Stimulated activated CD4-positive, alpha-beta T cell treated with anti-CD3 and anti-CD28 coated beads, TNF-alpha, amount 100 ng/mL, for 24 hours (primary cell): ENCODE measurements around the gene ETFRF1.
A peak's percentile ranks its signal among the peaks of the same experiment; 100 is the strongest.

Experiments
- DNase-seq, 3 experiments: peaks; one replicate each; pipeline ENCODE4 v3.0.0-alpha.2; 2020; ENCODE audit warnings: low read depth in 3 of 3

Gene ETFRF1

GRCh38 chr12:25195056-25195971 is at the start of gene ETFRF1, which contains the start of gene DNAI7:
ETFRF1 (plus strand) TSS chr12:25195237; CDS start chr12:25203957, 8,720 bp downstream.
DNAI7 (minus strand) TSS chr12:25195160; CDS start chr12:25195078, 82 bp downstream.
- DNase-seq = peak; percentile 90 to 96 (median 90)

DNA sequence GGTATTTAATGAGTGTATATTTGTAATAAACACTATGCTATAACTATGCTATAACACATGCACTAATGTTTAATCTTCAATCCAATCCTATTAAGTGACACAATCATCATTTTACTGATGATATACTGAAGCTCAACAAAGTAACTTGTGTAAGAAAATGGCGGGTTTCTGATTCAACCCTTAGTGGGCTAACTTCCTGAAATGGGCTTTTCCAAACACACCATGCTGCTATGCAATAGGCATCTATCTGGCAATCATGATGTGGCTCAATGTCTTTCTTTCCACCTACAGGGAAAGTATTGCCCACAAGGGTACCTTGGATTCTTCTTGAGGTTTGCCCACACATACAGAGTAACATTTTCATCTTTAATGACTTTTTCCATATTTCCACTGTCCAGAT is 48.4 kb upstream of the ETFRF1 start:
- no peak for DNase-seq

DNA sequence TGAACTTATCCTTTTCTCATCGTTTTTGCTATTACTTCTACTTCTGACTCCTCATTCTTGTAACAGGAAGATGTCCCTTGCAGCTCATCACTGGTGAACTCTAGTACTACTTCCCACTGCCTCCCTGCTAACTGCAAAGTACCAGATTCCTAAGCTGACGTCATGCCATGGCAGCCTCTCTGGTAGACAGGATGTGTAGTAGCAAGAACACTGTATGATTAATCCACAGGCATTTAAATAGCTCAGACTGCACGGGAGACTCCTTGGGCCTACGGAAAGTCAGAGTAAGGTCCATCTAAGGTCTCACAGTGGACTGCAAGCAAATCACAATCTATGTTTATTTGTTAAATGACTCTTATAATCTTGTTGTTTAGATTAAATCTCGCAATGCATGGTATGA is 43.6 kb upstream of the ETFRF1 start:
- DNase-seq = no peak

DNA sequence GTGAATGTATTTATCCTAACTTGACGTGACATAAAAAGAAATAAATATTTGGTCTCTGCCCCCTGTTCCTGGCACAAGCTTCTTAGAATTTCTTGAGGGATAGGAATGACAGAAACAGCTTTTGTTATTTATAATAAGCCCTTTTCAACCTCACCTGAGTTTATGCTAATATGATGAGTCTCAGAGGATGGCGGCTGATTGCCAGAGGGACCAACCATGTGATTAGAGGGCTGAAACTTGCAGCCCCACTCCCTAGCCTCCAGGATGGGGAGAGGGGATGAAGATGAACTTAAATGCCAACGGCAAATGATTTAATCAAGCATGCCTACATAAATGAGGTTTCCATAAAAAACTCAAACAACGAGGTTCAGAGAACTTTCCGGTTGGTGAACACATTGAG is 43.0 kb upstream of the ETFRF1 start:
- DNase-seq = no peak

DNA sequence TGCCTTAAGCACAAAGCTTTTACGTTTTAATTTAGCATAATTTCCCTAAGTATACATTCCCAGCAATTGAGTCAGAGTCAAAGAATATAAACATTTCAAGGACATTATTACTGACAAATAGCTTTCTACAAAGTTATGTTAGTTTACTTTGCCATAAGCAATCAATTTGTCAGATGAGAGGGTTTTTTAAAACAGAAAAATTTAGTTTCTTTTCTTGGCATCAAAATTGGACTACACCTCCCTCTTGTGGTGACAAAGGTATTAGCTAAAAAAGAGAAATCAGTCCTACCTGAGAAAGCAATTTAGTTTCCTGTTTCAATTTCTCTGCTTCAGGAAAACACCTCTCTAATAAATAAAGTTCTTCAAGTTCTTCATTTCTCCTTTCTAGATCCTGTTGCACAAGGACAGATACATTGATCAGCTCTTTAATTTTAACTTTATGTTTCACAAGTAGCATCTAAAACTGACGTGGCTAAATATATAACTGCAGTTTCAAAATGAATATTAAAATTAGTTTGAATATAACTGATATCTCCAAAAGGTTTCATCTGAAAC is 39.9 kb upstream of the ETFRF1 start:
- DNase-seq = no peak

GRCh38 chr12:25156061-25156460 is 39.0 kb upstream of the ETFRF1 start:
- DNase-seq = no peak

DNA sequence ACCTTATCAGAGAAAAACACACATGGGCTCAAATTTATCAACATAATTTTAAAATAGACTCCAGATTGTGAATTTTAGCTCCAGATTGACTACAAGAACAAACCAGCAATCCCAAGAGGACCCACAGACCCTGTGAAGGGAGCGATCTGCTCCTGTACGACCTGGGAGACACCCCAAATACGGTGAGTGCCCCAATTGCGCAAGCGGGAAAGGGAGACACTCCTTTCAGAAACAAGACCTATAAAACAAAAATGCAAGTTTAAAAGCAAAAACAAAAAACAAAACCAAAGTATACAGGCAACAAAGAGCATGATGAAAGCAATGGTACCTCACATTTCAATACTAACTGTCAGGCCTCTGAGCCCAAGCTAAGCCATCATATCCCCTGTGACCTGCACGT is 32.2 kb upstream of the ETFRF1 start:
- no peak for DNase-seq

DNA sequence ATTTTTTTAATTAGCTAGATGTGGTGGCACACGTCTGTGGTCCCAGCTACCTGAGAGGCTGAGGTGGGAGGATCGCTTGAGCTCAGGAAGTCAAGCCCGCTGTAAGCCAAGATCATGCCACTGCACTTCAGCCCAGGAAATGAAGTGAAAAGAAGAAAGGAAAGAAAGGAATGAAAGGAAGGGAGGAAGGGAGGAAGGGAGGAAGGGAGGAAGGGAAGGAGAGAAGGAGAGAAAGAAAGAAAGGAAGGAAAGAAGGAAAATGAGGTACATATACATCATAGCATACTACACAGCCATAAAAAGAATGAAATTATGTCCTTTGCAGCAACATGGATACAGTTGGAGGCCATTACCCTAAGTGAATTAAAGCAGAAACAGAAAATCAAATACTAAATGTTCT is 12.3 kb upstream of the ETFRF1 start:
- DNase-seq = no peak

DNA sequence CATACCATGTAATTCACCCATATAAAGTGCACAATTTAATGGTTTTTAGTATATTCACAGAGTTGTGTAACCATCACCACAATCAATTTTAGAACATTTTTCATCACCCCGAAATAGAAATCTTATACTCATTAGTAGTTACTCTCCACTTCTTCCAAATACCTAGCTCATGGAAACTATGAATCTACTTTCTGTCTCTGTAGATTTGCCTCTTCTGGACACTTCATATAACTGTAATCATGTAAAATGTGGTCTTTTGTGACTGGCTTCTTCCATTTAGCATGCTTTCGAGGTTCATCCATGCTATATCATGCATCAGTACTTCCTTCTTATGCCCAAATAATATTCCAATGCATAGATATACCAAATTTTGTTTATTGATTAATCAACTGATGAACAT is 10.9 kb upstream of the ETFRF1 start:
- DNase-seq = no peak

- no peak for DNase-seq
These were observed 8.8 kb upstream of the ETFRF1 start for GRCh38 chr12:25186038-25186787.

GRCh38 chr12:25186788-25187402 is 8.1 kb upstream of the ETFRF1 start:
- DNase-seq = no peak

- DNase-seq = no peak
These were observed 7.3 kb upstream of the ETFRF1 start for GRCh38 chr12:25187781-25188180.

DNA sequence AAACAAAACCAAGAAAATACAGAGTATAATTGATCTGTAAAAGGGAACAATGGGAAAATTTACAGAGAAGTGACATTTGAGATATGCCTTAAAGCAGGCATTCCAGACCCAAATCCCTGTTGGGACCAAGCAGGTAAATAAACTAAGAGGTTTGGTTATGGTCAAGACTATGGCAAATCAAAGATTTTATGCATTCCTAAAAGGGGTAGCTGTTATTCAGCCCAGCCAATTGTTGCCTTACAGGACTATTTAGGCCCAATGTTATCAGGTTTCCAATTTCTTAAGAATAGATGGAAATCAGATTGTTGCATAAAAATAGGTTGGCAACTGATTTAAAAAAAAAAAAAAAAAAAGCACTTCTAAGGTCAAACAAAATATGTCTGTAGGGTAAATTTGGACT is 5.4 kb upstream of the ETFRF1 start:
- no peak for DNase-seq

GRCh38 chr12:25190793-25191192 is 4.2 kb upstream of the ETFRF1 start:
- no peak for DNase-seq

DNA sequence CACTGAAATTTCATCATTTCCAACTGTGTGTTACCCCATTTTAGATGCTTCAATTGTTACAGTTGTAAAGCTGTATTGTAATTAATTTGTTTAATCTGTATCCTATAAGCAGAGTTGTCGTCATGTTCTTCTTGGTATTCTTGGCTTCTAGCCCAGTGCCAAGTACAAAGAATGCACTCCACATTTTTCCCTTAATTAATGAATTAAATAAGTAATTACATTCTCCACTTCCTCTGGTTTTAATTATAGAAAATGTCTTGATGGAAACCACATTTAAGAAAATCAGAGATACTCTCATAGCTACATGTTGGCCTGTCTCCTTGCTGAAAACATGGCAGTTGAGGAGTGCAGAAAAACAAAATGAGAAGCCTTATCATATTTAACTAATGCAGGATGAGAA is 823 bp upstream of the ETFRF1 start:
- DNase-seq = no peak

GRCh38 chr12:25194722-25195055 is 348 bp upstream of the ETFRF1 start:
- no peak for DNase-seq

DNA sequence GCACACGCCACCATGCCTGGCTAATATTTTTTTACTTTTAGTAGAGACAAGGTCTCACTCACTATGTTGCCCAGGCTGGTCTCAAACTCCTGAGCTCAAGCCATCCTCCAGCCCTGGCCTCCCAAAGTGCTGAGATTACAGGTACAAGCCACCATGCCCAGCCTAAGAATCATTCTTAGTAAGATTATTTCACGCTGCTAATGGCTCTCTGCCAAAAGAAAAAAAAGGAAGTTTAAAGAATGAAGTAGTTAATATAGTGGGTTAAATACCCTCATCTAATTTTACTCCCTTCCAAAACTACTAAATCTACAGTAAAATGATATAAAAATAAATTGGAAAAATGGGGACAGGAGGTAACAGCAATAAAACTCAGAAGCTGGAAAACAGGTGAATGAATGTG is 2.6 kb downstream of the ETFRF1 start:
- no peak for DNase-seq

- no peak for DNase-seq
These were observed 5.7 kb downstream of the ETFRF1 start for GRCh38 chr12:25200703-25201102.

DNA sequence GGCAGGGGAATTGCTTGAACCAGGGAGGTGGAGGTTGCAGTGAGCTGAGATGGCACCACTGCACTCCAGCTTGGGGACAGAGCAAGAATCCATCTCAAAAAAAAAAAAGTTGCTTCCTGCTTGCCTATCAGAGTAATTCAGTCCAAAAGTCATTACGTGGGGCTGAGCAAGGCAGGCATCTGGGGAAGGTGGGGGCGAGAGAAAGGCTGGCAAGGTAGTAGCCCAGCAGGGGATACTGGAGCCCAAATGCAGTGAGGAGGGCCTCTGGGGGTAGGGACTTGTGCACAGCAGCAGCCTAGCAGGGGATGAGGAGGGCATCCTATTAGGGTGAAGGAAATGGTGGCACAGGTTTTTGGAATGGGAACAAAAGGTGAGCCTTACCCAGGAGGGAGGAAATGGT is 7.1 kb downstream of the ETFRF1 start:
- DNase-seq = no peak

GRCh38 chr12:25207411-25207810 is 12.4 kb downstream of the ETFRF1 start:
- no peak for DNase-seq

DNA sequence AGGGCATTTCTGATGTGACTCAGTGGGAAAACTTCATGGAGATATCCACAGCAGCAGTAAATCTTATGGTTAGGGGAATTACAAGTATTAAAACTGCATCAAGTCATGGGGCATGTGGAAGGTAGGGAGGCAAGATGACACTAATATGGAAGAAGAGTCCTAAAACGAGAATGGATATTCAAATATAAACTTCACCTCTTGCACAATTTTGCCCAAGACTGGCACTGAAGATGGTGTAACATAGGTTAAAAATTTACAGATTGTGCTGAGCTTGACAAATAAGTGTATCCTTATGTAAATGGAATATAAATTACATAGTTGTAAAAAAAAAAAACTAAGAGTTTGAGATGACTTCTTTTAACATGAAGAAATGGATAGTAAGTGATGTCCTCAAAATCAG is 12.8 kb downstream of the ETFRF1 start:
- DNase-seq = no peak

DNA sequence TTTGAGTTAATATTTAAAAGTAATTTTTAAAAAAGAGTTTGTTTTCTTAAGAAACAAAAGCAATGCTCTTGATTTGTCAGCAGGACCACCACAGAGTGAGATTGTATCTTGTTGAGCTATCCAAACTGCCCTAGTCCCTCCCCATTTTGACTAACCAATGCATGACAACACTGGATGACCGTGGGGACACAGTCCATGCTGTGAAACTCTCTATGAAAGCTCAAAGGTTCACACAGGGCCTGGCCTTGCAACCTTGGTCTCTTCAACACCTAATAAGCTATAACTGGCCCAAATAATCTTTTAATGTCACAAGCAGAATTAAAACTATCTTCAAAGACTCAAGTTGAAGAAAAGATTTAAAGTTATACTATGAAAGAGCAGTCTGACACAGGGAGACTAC is 13.5 kb downstream of the ETFRF1 start:
- no peak for DNase-seq
